Lung (tissue), 12 donors: ENCODE results near the gene CAMK1D. TPM values are rescaled to one million over a fixed set of nuclear protein-coding genes. Genes with fewer than 3 reads are reported as not detected.

Source experiments
- ATAC-seq: fragments of 200-7000 bp; cut with Tn5 transposase; one replicate; pipeline ENCODE4 v1.9.1; 2020; ENCODE audit warnings: moderate number of reproducible peaks; ENCODE audit not compliant: insufficient read depth, low FRiP score
- DNase-seq, 3 donors: peaks; one replicate each; pipeline ENCODE4 v3.0.0-alpha.2; 2013 to 2017
- H3K27ac ChIP-seq, 2 donors: one replicate each; pipeline ENCODE4 v1.5.1; 2013; ENCODE audit warnings: mild to moderate bottlenecking in 2 of 2, moderate library complexity in 2 of 2, control low read depth in 1 of 2, inconsistent platforms in 1 of 2, low read depth in 1 of 2, low read length in 1 of 2
- H3K27me3 ChIP-seq, 3 donors: one replicate each; pipeline ENCODE4 v1.5.1; 2013; ENCODE audit warnings: low read length in 2 of 3; ENCODE audit not compliant: control insufficient read depth in 3 of 3, insufficient read depth in 3 of 3
- H3K36me3 ChIP-seq, 4 donors: one replicate each; pipeline ENCODE4 v1.5.1; 2013; ENCODE audit warnings: low read length in 4 of 4, mild to moderate bottlenecking in 1 of 4, moderate library complexity in 1 of 4; ENCODE audit not compliant: control insufficient read depth in 4 of 4, insufficient read depth in 4 of 4
- H3K4me1 ChIP-seq, 5 donors: one replicate each; pipeline ENCODE4 v1.5.1; 2013; ENCODE audit warnings: low read length in 5 of 5, mild to moderate bottlenecking in 2 of 5, moderate library complexity in 1 of 5; ENCODE audit not compliant: control insufficient read depth in 5 of 5, insufficient read depth in 5 of 5
- H3K4me3 ChIP-seq: one replicate; pipeline ENCODE4 v1.5.1; 2013; ENCODE audit warnings: mild to moderate bottlenecking, control low read depth, moderate library complexity
- H3K9ac ChIP-seq, 2 donors: one replicate each; pipeline ENCODE4 v1.5.1; 2013; ENCODE audit warnings: low read length in 2 of 2, control low read depth in 1 of 2; ENCODE audit not compliant: insufficient read depth in 1 of 2
- H3K9me3 ChIP-seq, 4 donors: one replicate each; pipeline ENCODE4 v1.5.1; 2013; ENCODE audit warnings: low read length in 3 of 4, mild to moderate bottlenecking in 1 of 4, moderate library complexity in 1 of 4; ENCODE audit not compliant: control insufficient read depth in 4 of 4, insufficient read depth in 3 of 4
- WGBS, 2 donors: extraction: QIAGEN DNeasy Blood & Tissue Kit; methylation state at CpG; one replicate each; pipeline ENCODE4 v1.1.7; 2013; 5-methylcytosine and 5-hydroxymethylcytosine counted together
- polyA plus RNA-seq, 2 donors: library from polyadenylated mRNA; stranded (reverse); fragments of 200-250 nt; gene quantifications; one replicate each; pipeline ENCODE4 v1.2.1, GENCODE V29; 2013
- total RNA-seq, 2 donors: library from RNA; depleted of rRNA in 1 of 2; stranded (reverse); fragments of >200 nt in 1 of 2; gene quantifications; one replicate each; pipeline ENCODE4 v1.2.1, GENCODE V29; 2014 to 2021
- TF ChIP-seq, protein P1 (sequence below): IDR thresholded peaks from 2 replicates; pipeline ENCODE4 v1.5.1; 2012; ENCODE audit warnings: mild to moderate bottlenecking; ENCODE audit errors: control extremely low read depth, extremely low read depth
- donor health status: control.
- donor health status: control.
- donor health status: Bipolar disorder and iron deficiency.
- donor health status: healthy.
- donor health status: DM: yes; HTN: yes; CAD: no.

Gene CAMK1D
- total and polyA plus RNA-seq, 4 donors: 3.2 to 37.4 (median 7.0) TPM

DNA sequence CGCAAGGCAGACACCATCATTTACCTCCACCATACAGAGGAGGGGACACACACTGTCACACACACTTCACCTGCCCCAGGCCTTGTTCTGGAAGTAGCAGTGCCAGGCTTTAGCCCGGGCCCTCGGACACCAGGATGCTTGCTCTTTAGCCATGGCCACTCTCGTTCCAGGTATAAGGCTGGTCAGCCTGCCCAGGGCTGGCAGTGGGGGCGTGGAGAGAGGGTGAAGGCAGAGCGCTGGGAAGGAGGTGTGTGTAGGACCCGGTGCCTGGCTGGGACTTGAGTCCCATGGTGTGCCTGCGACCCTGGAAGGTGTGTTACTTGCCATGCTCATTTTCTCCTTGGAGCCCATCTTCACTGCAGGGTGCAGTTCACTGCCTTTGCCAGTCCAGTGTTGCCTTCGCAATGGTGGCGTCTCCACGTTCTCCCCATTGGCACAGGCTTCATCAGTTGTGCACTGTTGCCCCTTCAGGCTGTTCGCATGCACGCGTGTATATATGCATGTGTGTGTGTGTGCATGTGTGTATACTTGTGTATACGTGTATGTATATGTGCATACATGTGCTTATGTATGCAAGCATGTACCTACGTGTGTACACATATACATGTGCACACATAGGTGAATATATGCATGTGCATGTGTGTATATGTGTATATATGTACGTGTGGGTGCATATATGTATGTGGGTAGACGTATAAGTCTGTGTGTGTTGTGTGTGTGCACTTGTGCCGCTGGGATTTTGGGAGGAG lies 153.4 kb downstream of the CAMK1D start:
- TF ChIP-seq, protein P1, sequence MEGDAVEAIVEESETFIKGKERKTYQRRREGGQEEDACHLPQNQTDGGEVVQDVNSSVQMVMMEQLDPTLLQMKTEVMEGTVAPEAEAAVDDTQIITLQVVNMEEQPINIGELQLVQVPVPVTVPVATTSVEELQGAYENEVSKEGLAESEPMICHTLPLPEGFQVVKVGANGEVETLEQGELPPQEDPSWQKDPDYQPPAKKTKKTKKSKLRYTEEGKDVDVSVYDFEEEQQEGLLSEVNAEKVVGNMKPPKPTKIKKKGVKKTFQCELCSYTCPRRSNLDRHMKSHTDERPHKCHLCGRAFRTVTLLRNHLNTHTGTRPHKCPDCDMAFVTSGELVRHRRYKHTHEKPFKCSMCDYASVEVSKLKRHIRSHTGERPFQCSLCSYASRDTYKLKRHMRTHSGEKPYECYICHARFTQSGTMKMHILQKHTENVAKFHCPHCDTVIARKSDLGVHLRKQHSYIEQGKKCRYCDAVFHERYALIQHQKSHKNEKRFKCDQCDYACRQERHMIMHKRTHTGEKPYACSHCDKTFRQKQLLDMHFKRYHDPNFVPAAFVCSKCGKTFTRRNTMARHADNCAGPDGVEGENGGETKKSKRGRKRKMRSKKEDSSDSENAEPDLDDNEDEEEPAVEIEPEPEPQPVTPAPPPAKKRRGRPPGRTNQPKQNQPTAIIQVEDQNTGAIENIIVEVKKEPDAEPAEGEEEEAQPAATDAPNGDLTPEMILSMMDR: no peak
- H3K27ac ChIP-seq: no peak overlapping the region
- H3K27me3 ChIP-seq: peaks cover 0 to 23% (median 0%) of the 10 kb centered on the region in 3 donors
- no peaks in the 10 kb centered on the region for H3K9me3 ChIP-seq
- H3K9ac ChIP-seq: no peak overlapping the region
- peaks cover 2 to 16% (median 7%) of the 10 kb centered on the region in 5 donors for H3K4me1 ChIP-seq
- DNase-seq: no peak
- 93 to 96% methylated on average over 19 of the region's 19 CpGs for WGBS, 2 donors
- no peak for ATAC-seq
- H3K4me3 ChIP-seq: no peak overlapping the region
- H3K36me3 ChIP-seq: no peaks in the 10 kb centered on the region

DNA sequence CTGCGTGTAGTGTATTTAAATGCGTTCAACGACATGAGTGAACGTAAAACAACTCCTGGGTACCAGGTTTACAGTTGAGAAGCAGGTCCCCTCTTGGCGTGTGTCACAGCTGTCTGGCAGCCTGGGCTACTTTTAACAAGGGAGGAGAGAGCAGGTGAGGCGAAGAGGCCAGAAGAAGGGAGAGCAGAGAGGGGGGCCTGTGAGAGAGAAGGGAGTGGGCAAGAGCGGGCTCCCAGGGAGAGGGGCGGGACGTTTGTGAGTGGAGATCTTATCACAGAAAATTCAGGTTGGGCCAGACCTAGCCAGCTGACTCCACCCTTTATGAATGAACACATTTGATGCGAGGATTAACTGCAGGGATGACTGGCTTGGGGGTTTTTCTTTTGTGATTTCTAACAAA lies 154.0 kb downstream of the CAMK1D start:
- WGBS, 2 donors: 68 to 82% methylated on average over 10 of the region's 10 CpGs
- Histone ChIP-seq H3K27me3 (peaks cover 0 to 27% (median 0%) of the 10 kb centered on the region in 3 donors), H3K4me3 (no peak overlapping the region), H3K4me1 (peaks cover 2 to 16% (median 7%) of the 10 kb centered on the region in 5 donors), H3K36me3 (no peaks in the 10 kb centered on the region), H3K9ac (no peak overlapping the region), H3K27ac (no peak overlapping the region), H3K9me3 (no peaks in the 10 kb centered on the region)
- no peak for ATAC-seq
- TF ChIP-seq, protein P1: no peak
- peak; percentile 27 to 48 (median 29) for DNase-seq

DNA sequence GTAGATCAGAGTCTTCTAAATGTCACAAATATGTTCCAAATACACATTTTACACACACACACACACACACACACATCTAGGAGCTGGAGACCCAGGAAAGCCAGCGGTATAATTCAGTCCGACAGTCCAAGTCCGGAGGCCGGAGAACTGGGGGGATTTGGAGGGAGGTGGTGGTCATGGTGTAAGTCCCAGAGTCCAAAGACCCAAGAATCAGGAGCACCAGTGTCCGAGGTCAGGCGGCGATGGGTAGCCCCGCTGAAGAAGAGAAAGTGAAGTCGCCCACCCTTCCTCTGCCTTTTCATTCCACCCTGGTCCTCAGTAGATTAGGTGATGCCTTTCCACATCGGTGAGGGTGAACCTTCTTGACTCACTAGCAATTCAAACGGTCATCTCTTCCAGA lies 154.8 kb downstream of the CAMK1D start:
- no peaks in the 10 kb centered on the region for H3K36me3 ChIP-seq
- H3K9ac ChIP-seq: no peak overlapping the region
- TF ChIP-seq, protein P1: no peak
- H3K9me3 ChIP-seq: no peaks in the 10 kb centered on the region
- H3K4me3 ChIP-seq: no peak overlapping the region
- 97 to 98% methylated on average over 11 of the region's 11 CpGs for WGBS, 2 donors
- DNase-seq (no peak), ATAC-seq (no peak)
- H3K27me3 ChIP-seq: peaks cover 0 to 31% (median 0%) of the 10 kb centered on the region in 3 donors
- H3K4me1 ChIP-seq: peaks cover 2 to 16% (median 7%) of the 10 kb centered on the region in 5 donors
- H3K27ac ChIP-seq: no peak overlapping the region
